AG09309 (cell line): ENCODE measurements around the gene RNF208.

ENCODE experiments used
- DNase-seq: peaks from one replicate; pipeline ENCODE4 v3.0.0-alpha.2; 2010; ENCODE audit warnings: low read depth
- H3K4me3 ChIP-seq: 2 replicates; pipeline ENCODE4 v1.5.1; 2011; ENCODE audit warnings: mild to moderate bottlenecking, low read depth, low read length, moderate library complexity; ENCODE audit not compliant: control insufficient read depth
- TF ChIP-seq, protein P1 (sequence below): IDR thresholded peaks from 2 replicates; pipeline ENCODE4 v1.5.1; 2011; ENCODE audit warnings: mild to moderate bottlenecking, low read depth, low read length, inconsistent platforms; ENCODE audit not compliant: insufficient read depth, control insufficient read depth; ENCODE audit errors: missing control alignments

RNF208 gene

GRCh38 chr9:137236936-137237421 lies 14.9 kb upstream of the RNF208 start:
- TF ChIP-seq, protein P1, sequence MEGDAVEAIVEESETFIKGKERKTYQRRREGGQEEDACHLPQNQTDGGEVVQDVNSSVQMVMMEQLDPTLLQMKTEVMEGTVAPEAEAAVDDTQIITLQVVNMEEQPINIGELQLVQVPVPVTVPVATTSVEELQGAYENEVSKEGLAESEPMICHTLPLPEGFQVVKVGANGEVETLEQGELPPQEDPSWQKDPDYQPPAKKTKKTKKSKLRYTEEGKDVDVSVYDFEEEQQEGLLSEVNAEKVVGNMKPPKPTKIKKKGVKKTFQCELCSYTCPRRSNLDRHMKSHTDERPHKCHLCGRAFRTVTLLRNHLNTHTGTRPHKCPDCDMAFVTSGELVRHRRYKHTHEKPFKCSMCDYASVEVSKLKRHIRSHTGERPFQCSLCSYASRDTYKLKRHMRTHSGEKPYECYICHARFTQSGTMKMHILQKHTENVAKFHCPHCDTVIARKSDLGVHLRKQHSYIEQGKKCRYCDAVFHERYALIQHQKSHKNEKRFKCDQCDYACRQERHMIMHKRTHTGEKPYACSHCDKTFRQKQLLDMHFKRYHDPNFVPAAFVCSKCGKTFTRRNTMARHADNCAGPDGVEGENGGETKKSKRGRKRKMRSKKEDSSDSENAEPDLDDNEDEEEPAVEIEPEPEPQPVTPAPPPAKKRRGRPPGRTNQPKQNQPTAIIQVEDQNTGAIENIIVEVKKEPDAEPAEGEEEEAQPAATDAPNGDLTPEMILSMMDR = no peak
- no peak for DNase-seq
- H3K4me3 ChIP-seq = no peak overlapping the region

GRCh38 chr9:137236238-137236935 lies 14.3 kb upstream of the RNF208 start:
- TF ChIP-seq, protein P1 = peak; percentile 99
- no peak for DNase-seq
- no peak overlapping the region for H3K4me3 ChIP-seq

- DNase-seq = no peak
- TF ChIP-seq, protein P1 = peak; percentile 4
- no peak overlapping the region for H3K4me3 ChIP-seq
Measured at GRCh38 chr9:137235424-137236237, 13.6 kb upstream of the RNF208 start.

DNA sequence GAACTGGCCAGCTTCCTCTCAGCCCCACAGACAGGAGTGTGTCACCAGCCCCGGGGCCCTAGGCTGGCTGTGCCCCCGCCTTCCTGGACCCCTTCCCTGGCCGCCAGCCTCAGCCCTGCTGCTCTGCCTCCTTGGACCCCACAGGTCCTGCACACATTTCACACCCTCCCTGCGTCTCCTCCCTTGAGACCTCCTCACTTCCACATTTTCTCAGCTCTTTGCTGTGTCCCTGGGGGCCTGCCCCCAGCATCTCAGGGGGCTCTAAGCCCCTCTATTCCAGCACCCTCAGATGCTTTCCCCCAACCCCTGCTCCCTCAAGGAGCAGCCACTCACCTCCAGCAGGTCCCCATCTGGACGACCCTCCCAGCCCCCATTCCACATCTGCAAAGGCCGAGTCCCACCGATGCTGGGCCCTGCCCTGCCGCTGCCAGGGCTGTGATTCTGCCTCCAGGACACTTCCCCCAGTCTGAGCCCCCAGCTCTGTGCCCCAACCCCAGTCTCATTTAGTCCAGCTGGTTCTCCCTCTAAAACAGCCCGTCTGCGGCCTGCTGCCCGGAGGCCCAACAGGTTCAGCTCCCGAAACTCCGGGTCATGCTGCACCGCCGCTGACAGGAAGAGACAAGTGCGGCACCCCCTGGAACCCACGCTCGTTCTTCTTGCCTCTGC lies 12.9 kb upstream of the RNF208 start:
- TF ChIP-seq, protein P1 = no peak
- no peak for DNase-seq
- no peak overlapping the region for H3K4me3 ChIP-seq

DNA sequence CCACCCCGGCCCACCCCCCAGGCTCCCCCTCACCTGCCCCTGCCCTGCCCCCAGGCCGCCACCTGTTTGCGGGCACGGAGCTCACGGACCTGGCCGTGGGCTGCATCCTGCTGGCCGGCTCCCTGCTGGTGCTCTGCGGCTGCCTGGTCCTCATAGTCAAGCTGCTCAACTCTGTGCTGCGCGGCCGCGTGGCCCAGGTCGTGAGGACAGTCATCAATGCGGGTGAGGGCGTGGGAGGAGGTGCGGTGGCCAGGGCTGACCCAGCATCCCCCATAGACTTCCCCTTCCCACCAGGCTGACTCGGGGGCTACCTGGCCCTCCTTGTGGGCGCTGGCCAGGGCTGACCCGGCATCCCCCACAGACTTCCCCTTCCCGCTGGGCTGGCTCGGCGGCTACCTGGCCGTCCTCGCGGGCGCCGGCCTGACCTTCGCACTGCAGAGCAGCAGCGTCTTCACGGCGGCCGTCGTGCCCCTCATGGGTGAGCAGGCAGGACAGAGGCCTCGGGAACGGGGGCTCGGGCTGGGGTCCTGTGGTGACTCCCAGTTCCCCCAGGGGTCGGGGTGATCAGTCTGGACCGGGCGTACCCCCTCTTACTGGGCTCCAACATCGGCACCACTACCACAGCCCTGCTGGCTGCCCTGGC lies 12.1 kb upstream of the RNF208 start:
- no peak for DNase-seq
- no peak overlapping the region for H3K4me3 ChIP-seq
- TF ChIP-seq, protein P1 = no peak

GRCh38 chr9:137233143-137233980 lies 11.3 kb upstream of the RNF208 start:
- no peak overlapping the region for H3K4me3 ChIP-seq
- DNase-seq = no peak

More at GRCh38 chr9:137233143-137233980, 11.3 kb upstream of the RNF208 start:
- TF ChIP-seq, protein P1 = no peak
